HCT116 (cell line): ENCODE measurements around the gene WNT9A. TPM values are rescaled to one million over a fixed set of nuclear protein-coding genes. Genes with fewer than 3 reads are reported as not detected.
A peak's percentile ranks its signal among the peaks of the same experiment; 100 is the strongest.

Experiments used
- ATAC-seq: fragments of 200-7000 bp; cut with Tn5 transposase; 2 replicates; pipeline ENCODE4 v1.9.1; 2020; ENCODE audit warnings: mild to moderate bottlenecking, moderate library complexity
- BruUV-seq: library from RNA; stranded (reverse); fragments of 400-500 nt; replicated peaks from 2 replicates; lab custom pipeline; 2021; lab: Mats Ljungman, UMichigan
- CTCF ChIA-PET: fragments of 300-600 bp; sonication (Branson Sonifier 250); formaldehyde crosslinking; loops from one replicate; lab custom pipeline; 2021; ENCODE audit warnings: antibody characterized with exemption; lab: Charles Lee
- POLR2A ChIA-PET: fragments of 300-600, 350-600 bp; sonication (Branson Sonifier 250); formaldehyde crosslinking; loops from one replicate; lab custom pipeline; 2021; ENCODE audit warnings: antibody characterized with exemption; lab: Charles Lee
- RAD21 ChIA-PET, 2 experiments: fragments of 300-600 bp; sonication (Branson Sonifier 250); formaldehyde crosslinking; loops; one replicate each; lab custom pipeline; 2023; ENCODE audit warnings: low total read pairs in 2 of 2; ENCODE audit not compliant: uncharacterized antibody in 2 of 2, unreplicated experiment in 2 of 2, low non-redundant PET in 1 of 2; lab: Charles Lee
- DNase-seq: peaks from one replicate; pipeline ENCODE4 v3.0.0-alpha.2; 2010; ENCODE audit warnings: low read depth, low spot score
- H2AFZ ChIP-seq: fragments of 200-600 bp; shearing (Covaris generic), sonication (generic); 2 replicates; pipeline ENCODE4 v1.6.1; 2017; ENCODE audit warnings: low read depth, mixed run types, mixed read lengths, antibody characterized with exemption, low read length; ENCODE audit not compliant: poor library complexity, severe bottlenecking
- H3K27ac ChIP-seq: 2 replicates; pipeline ENCODE4 v1.5.1; 2012; ENCODE audit warnings: low read depth, low read length
- H3K27me3 ChIP-seq: fragments of 200-600 bp; sonication (generic); 2 replicates; pipeline ENCODE4 v1.6.1; 2016; ENCODE audit warnings: mixed run types, low read length, mixed read lengths; ENCODE audit not compliant: insufficient read depth
- H3K36me3 ChIP-seq, 2 experiments: fragments of 200-500 bp in 1 of 2; fragments of 200-600 bp in 1 of 2; sonication (Bioruptor generic) in 1 of 2; sonication (generic) in 1 of 2; 2 replicates each; pipeline versions ENCODE4 v1.5.1 to v1.6.1; 2014 to 2016; ENCODE audit warnings: low read length in 2 of 2, inconsistent platforms in 1 of 2, mixed read lengths in 1 of 2, mixed run types in 1 of 2; ENCODE audit not compliant: insufficient read depth in 2 of 2, control insufficient read depth in 1 of 2
- H3K4me1 ChIP-seq, 2 experiments: fragments of 200-600 bp in 1 of 2; sonication (generic) in 1 of 2; 2 replicates each; pipeline versions ENCODE4 v1.5.1 to v1.6.1; 2012 to 2017; ENCODE audit warnings: low read length in 2 of 2, inconsistent platforms in 1 of 2, mild to moderate bottlenecking in 1 of 2, mixed read lengths in 1 of 2, mixed run types in 1 of 2, moderate library complexity in 1 of 2; ENCODE audit not compliant: insufficient read depth in 2 of 2, control insufficient read depth in 1 of 2
- H3K4me2 ChIP-seq: fragments of 200-600 bp; sonication (generic); 2 replicates; pipeline ENCODE4 v1.6.1; 2017; ENCODE audit warnings: mixed run types, low read length, mixed read lengths
- H3K4me3 ChIP-seq, 2 experiments: fragments of 200-600 bp in 1 of 2; sonication (generic) in 1 of 2; replicated peaks in 1 of 2; 2 replicates each; pipeline ENCODE4 v1.5.1; 2011 to 2016; ENCODE audit warnings: low read length in 2 of 2, control low read depth in 1 of 2, low read depth in 1 of 2, mild to moderate bottlenecking in 1 of 2, mixed read lengths in 1 of 2, mixed run types in 1 of 2
- H3K79me2 ChIP-seq: fragments of 200-600 bp; sonication (generic); 2 replicates; pipeline ENCODE4 v1.6.1; 2017; ENCODE audit warnings: mild to moderate bottlenecking, mixed run types, low read length, moderate library complexity, mixed read lengths; ENCODE audit not compliant: insufficient read depth
- H3K9ac ChIP-seq: fragments of 200-600 bp; sonication (generic); 2 replicates; pipeline ENCODE4 v1.6.1; 2016; ENCODE audit warnings: low read length, mixed read lengths
- H3K9me2 ChIP-seq: fragments of 200-600 bp; sonication (generic), shearing (Covaris generic); 2 replicates; pipeline ENCODE4 v1.6.1; 2017; ENCODE audit warnings: mixed run types, mild to moderate bottlenecking, moderate library complexity; ENCODE audit not compliant: insufficient read depth
- H3K9me3 ChIP-seq, 2 experiments: fragments of 200-500 bp in 1 of 2; fragments of 200-600 bp in 1 of 2; sonication (Bioruptor generic) in 1 of 2; sonication (generic) in 1 of 2; 2 replicates each; pipeline ENCODE4 v1.6.1; 2014 to 2017; ENCODE audit warnings: low read length in 2 of 2, mixed read lengths in 2 of 2, inconsistent platforms in 1 of 2, low read depth in 1 of 2, mild to moderate bottlenecking in 1 of 2, mixed run types in 1 of 2, moderate library complexity in 1 of 2; ENCODE audit not compliant: control insufficient read depth in 1 of 2, insufficient read depth in 1 of 2
- H4K20me1 ChIP-seq: fragments of 200-600 bp; sonication (generic), shearing (Covaris generic); 2 replicates; pipeline ENCODE4 v1.6.1; 2017; ENCODE audit warnings: mixed run types, mild to moderate bottlenecking, moderate library complexity; ENCODE audit not compliant: insufficient read depth
- CBX3 ChIP-seq: IDR thresholded peaks from 2 replicates; pipeline ENCODE4 v1.6.1; 2012; ENCODE audit warnings: low read depth
- CEBPB ChIP-seq: IDR thresholded peaks from 2 replicates; pipeline ENCODE4 v1.6.1; 2012; ENCODE audit warnings: low read depth
- ELF1 ChIP-seq: IDR thresholded peaks from 2 replicates; pipeline ENCODE4 v1.6.1; 2012; ENCODE audit warnings: low read depth, borderline replicate concordance
- EZH2phosphoT487 ChIP-seq: fragments of 200-600 bp; IDR thresholded peaks from 2 replicates; pipeline ENCODE4 v1.6.1; 2018; ENCODE audit warnings: antibody characterized with exemption, borderline replicate concordance
- FOSL1 ChIP-seq: IDR thresholded peaks from 2 replicates; pipeline ENCODE4 v1.6.1; 2012; ENCODE audit warnings: low read depth
- JUND ChIP-seq: IDR thresholded peaks from 2 replicates; pipeline ENCODE4 v1.6.1; 2012
- MAX ChIP-seq: IDR thresholded peaks from 2 replicates; pipeline ENCODE4 v1.6.1; 2012
- POLR2AphosphoS5 ChIP-seq: IDR thresholded peaks from 2 replicates; pipeline ENCODE4 v1.6.1; 2011; ENCODE audit warnings: mild to moderate bottlenecking, low read depth, low read length, moderate library complexity
- SIN3A ChIP-seq: IDR thresholded peaks from 2 replicates; pipeline ENCODE4 v1.6.1; 2012; ENCODE audit warnings: low read depth
- SP1 ChIP-seq: IDR thresholded peaks from 2 replicates; pipeline ENCODE4 v1.6.1; 2012; ENCODE audit warnings: low read depth
- SRF ChIP-seq: IDR thresholded peaks from 2 replicates; pipeline ENCODE4 v1.6.1; 2012; ENCODE audit warnings: low read depth
- TCF7L2 ChIP-seq: IDR thresholded peaks from 2 replicates; pipeline ENCODE4 v1.7.0; 2011; ENCODE audit warnings: borderline replicate concordance, inconsistent platforms; ENCODE audit not compliant: insufficient read depth, insufficient read length; ENCODE audit errors: extremely low read depth
- YY1 ChIP-seq: IDR thresholded peaks from 2 replicates; pipeline ENCODE4 v1.6.1; 2011; ENCODE audit warnings: low read length, low read depth, moderate library complexity, mild to moderate bottlenecking; ENCODE audit not compliant: insufficient replicate concordance; ENCODE audit errors: extremely low read depth
- ZBTB33 ChIP-seq: IDR thresholded peaks from 2 replicates; pipeline ENCODE4 v1.6.1; 2011; ENCODE audit warnings: mild to moderate bottlenecking, low read length, moderate library complexity; ENCODE audit not compliant: insufficient replicate concordance; ENCODE audit errors: extremely low read depth
- ZFX ChIP-seq: fragments of 450-650 bp; IDR thresholded peaks from 2 replicates; pipeline ENCODE4 v1.6.1; 2017
- ZNF274 ChIP-seq: fragments of 200-500 bp; sonication (Bioruptor generic); IDR thresholded peaks from 2 replicates; pipeline ENCODE4 v1.6.1; 2014; ENCODE audit warnings: mild to moderate bottlenecking, low read depth, low read length, inconsistent platforms
- intact Hi-C: fragments of 100-400 bp; cut with micrococcal nuclease; formaldehyde crosslinking; loops from 2 replicates; pipeline ENCODE4 v1.10.0; 2022
- total RNA-seq: library from RNA; stranded (reverse); gene quantifications from one replicate; pipeline ENCODE4 v1.2.1, GENCODE V29; 2021; ENCODE audit not compliant: unreplicated experiment
- TF ChIP-seq, protein P1 (sequence below): IDR thresholded peaks from 2 replicates; pipeline ENCODE4 v1.6.1; 2012; ENCODE audit warnings: low read depth
- TF ChIP-seq, protein P2 (sequence below): IDR thresholded peaks from 2 replicates; pipeline ENCODE4 v1.6.1; 2012

The WNT9A gene
- total RNA-seq, 1 experiment from 2014 or later: 5.6 TPM

DNA sequence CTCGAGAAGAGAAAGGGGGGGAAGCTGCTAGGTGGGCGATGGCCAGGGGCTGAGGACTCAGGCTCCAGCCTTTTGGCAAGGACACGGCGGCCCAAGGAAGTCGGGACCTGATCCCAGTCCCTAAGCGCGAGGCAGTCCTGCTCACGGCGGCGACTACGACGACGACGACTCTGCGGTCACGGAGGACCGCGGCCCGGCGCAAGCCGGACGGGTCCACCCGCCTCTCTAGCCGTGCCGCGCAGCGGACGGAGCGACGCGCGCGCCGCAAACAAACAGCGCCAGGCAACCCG lies 401 bp downstream of the WNT9A start:
- no peaks in the 10 kb centered on the region for H3K9me2 ChIP-seq
- intact Hi-C loops: loop anchor here (2.0 to 5.0 kb wide), 3 partner anchors 160 to 385 kb away; partner anchors contain the start of genes JMJD4, SNAP47 and ZNF678
- H3K4me2 ChIP-seq: peak overlapping the region; percentile 92
- BruUV-seq: no TSS peak
- H3K9ac ChIP-seq: peak overlapping the region; percentile 57
- H3K9me3 ChIP-seq: no peaks in the 10 kb centered on the region
- H3K27ac ChIP-seq: peak overlapping the region; percentile 79
- H3K4me1 ChIP-seq: peaks cover 19 to 36% of the 10 kb centered on the region in 2 experiments
- POLR2A ChIA-PET: interaction anchor here (1.6 kb wide), 2 partner anchors 13 to 187 kb away, joined by 5 read pairs; no protein-coding TSS in a partner anchor
- CTCF ChIA-PET: interaction anchor here (1.3 to 4.1 kb wide), 2 partner anchors 52 to 185 kb away, joined by 4 to 31 read pairs; no protein-coding TSS in a partner anchor
- H3K27me3 ChIP-seq: no peaks in the 10 kb centered on the region
- no peak; the same call in 1 of the 2 replicates for ATAC-seq
- RAD21 ChIA-PET: no interaction called here
- H3K4me3 ChIP-seq: peak overlapping the region; percentile 61 to 62
- no peak for DNase-seq
- no peak for TF ChIP-seq SRF
- TF ChIP-seq ZBTB33: no peak
- no peak for TF ChIP-seq FOSL1
- no peak for TF ChIP-seq EZH2phosphoT487
- TF ChIP-seq ELF1: no peak
- TF ChIP-seq CBX3: no peak
- TF ChIP-seq, protein P1, sequence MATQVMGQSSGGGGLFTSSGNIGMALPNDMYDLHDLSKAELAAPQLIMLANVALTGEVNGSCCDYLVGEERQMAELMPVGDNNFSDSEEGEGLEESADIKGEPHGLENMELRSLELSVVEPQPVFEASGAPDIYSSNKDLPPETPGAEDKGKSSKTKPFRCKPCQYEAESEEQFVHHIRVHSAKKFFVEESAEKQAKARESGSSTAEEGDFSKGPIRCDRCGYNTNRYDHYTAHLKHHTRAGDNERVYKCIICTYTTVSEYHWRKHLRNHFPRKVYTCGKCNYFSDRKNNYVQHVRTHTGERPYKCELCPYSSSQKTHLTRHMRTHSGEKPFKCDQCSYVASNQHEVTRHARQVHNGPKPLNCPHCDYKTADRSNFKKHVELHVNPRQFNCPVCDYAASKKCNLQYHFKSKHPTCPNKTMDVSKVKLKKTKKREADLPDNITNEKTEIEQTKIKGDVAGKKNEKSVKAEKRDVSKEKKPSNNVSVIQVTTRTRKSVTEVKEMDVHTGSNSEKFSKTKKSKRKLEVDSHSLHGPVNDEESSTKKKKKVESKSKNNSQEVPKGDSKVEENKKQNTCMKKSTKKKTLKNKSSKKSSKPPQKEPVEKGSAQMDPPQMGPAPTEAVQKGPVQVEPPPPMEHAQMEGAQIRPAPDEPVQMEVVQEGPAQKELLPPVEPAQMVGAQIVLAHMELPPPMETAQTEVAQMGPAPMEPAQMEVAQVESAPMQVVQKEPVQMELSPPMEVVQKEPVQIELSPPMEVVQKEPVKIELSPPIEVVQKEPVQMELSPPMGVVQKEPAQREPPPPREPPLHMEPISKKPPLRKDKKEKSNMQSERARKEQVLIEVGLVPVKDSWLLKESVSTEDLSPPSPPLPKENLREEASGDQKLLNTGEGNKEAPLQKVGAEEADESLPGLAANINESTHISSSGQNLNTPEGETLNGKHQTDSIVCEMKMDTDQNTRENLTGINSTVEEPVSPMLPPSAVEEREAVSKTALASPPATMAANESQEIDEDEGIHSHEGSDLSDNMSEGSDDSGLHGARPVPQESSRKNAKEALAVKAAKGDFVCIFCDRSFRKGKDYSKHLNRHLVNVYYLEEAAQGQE: no peak
- no peak for TF ChIP-seq TCF7L2
- TF ChIP-seq CEBPB: no peak
- no peak for TF ChIP-seq YY1
- TF ChIP-seq SIN3A: no peak
- TF ChIP-seq MAX: no peak
- TF ChIP-seq ZNF274: no peak
- no peak for TF ChIP-seq ZFX
- TF ChIP-seq POLR2AphosphoS5: no peak
- TF ChIP-seq JUND: no peak
- no peak for TF ChIP-seq SP1
- TF ChIP-seq, protein P2, sequence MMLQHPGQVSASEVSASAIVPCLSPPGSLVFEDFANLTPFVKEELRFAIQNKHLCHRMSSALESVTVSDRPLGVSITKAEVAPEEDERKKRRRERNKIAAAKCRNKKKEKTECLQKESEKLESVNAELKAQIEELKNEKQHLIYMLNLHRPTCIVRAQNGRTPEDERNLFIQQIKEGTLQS: no peak
- peaks cover 23% of the 10 kb centered on the region; the same call in 1 of the 2 replicates for H3K79me2 ChIP-seq
- H2AFZ ChIP-seq: no peak overlapping the region
- no peaks in the 10 kb centered on the region for H4K20me1 ChIP-seq
- no peaks in the 10 kb centered on the region for H3K36me3 ChIP-seq
